Activated T-cell treated with anti-CD3 and anti-CD28 coated beads for 1 hour (primary cell): ENCODE measurements around the gene SGCD.

ENCODE experiments used
- DNase-seq: peaks from one replicate; pipeline ENCODE4 v3.0.0-alpha.2; 2020; ENCODE audit warnings: low read depth

Gene SGCD

GRCh38 chr5:156361436-156362109 lies 34.6 kb downstream of the SGCD start:
- DNase-seq, result no peak

- no peak for DNase-seq
Observed at GRCh38 chr5:156363861-156364260, 36.9 kb downstream of the SGCD start.

GRCh38 chr5:156366521-156366920 lies 39.6 kb downstream of the SGCD start:
- DNase-seq, result no peak

- DNase-seq, result no peak
Observed at GRCh38 chr5:156367597-156367996, 40.6 kb downstream of the SGCD start.

- no peak for DNase-seq
Observed at GRCh38 chr5:156375895-156376495, 49.0 kb downstream of the SGCD start.

GRCh38 chr5:156376751-156377150 lies 49.8 kb downstream of the SGCD start:
- DNase-seq, result no peak

- DNase-seq, result no peak
Observed at GRCh38 chr5:156378159-156378558, 51.2 kb downstream of the SGCD start.

- no peak for DNase-seq
Observed at GRCh38 chr5:156379206-156379605, 52.2 kb downstream of the SGCD start.

- DNase-seq, result no peak
Observed at GRCh38 chr5:156380848-156381247, 53.9 kb downstream of the SGCD start.

GRCh38 chr5:156383510-156384265 lies 56.7 kb downstream of the SGCD start:
- DNase-seq, result no peak

GRCh38 chr5:156385416-156385815 lies 58.5 kb downstream of the SGCD start:
- DNase-seq, result no peak

GRCh38 chr5:156386976-156387375 lies 60.0 kb downstream of the SGCD start:
- no peak for DNase-seq

GRCh38 chr5:156387391-156387790 lies 60.4 kb downstream of the SGCD start:
- no peak for DNase-seq

- DNase-seq, result no peak
Observed at GRCh38 chr5:156388233-156388632, 61.3 kb downstream of the SGCD start.

GRCh38 chr5:156391139-156391538 lies 64.2 kb downstream of the SGCD start:
- DNase-seq, result no peak

GRCh38 chr5:156393980-156394379 lies 67.0 kb downstream of the SGCD start:
- no peak for DNase-seq

GRCh38 chr5:156394642-156395305 lies 67.8 kb downstream of the SGCD start:
- no peak for DNase-seq

- no peak for DNase-seq
Observed at GRCh38 chr5:156395306-156395675, 68.3 kb downstream of the SGCD start.

- DNase-seq, result no peak
Observed at GRCh38 chr5:156396063-156396829, 69.3 kb downstream of the SGCD start.

GRCh38 chr5:156396830-156397081 lies 69.8 kb downstream of the SGCD start:
- DNase-seq, result no peak

GRCh38 chr5:156399323-156399722 lies 72.4 kb downstream of the SGCD start:
- DNase-seq, result no peak

GRCh38 chr5:156400231-156400986 lies 73.4 kb downstream of the SGCD start:
- no peak for DNase-seq
